HCT116 (cell line): ENCODE data around the gene TCIRG1. TPM values are rescaled to one million over a fixed set of nuclear protein-coding genes. Genes with fewer than 3 reads are reported as not detected.

ENCODE experiments used
- ATAC-seq: fragments of 200-7000 bp; cut with Tn5 transposase; 2 replicates; pipeline ENCODE4 v1.9.1; 2020; ENCODE audit warnings: mild to moderate bottlenecking, moderate library complexity
- BruUV-seq: library from RNA; stranded (reverse); fragments of 400-500 nt; replicated peaks from 2 replicates; lab custom pipeline; 2021; lab: Mats Ljungman, UMichigan
- CTCF ChIA-PET: fragments of 300-600 bp; sonication (Branson Sonifier 250); formaldehyde crosslinking; loops from one replicate; lab custom pipeline; 2021; ENCODE audit warnings: antibody characterized with exemption; lab: Charles Lee
- POLR2A ChIA-PET: fragments of 300-600, 350-600 bp; sonication (Branson Sonifier 250); formaldehyde crosslinking; loops from one replicate; lab custom pipeline; 2021; ENCODE audit warnings: antibody characterized with exemption; lab: Charles Lee
- RAD21 ChIA-PET, 2 experiments: fragments of 300-600 bp; sonication (Branson Sonifier 250); formaldehyde crosslinking; loops; one replicate each; lab custom pipeline; 2023; ENCODE audit warnings: low total read pairs in 2 of 2; ENCODE audit not compliant: uncharacterized antibody in 2 of 2, unreplicated experiment in 2 of 2, low non-redundant PET in 1 of 2; lab: Charles Lee
- DNase-seq: peaks from one replicate; pipeline ENCODE4 v3.0.0-alpha.2; 2010; ENCODE audit warnings: low read depth, low spot score
- H2AFZ ChIP-seq: fragments of 200-600 bp; shearing (Covaris generic), sonication (generic); 2 replicates; pipeline ENCODE4 v1.6.1; 2017; ENCODE audit warnings: low read depth, mixed run types, mixed read lengths, antibody characterized with exemption, low read length; ENCODE audit not compliant: poor library complexity, severe bottlenecking
- H3K27ac ChIP-seq: 2 replicates; pipeline ENCODE4 v1.5.1; 2012; ENCODE audit warnings: low read depth, low read length
- H3K27me3 ChIP-seq: fragments of 200-600 bp; sonication (generic); 2 replicates; pipeline ENCODE4 v1.6.1; 2016; ENCODE audit warnings: mixed run types, low read length, mixed read lengths; ENCODE audit not compliant: insufficient read depth
- H3K36me3 ChIP-seq, 2 experiments: fragments of 200-500 bp in 1 of 2; fragments of 200-600 bp in 1 of 2; sonication (Bioruptor generic) in 1 of 2; sonication (generic) in 1 of 2; 2 replicates each; pipeline versions ENCODE4 v1.5.1 to v1.6.1; 2014 to 2016; ENCODE audit warnings: low read length in 2 of 2, inconsistent platforms in 1 of 2, mixed read lengths in 1 of 2, mixed run types in 1 of 2; ENCODE audit not compliant: insufficient read depth in 2 of 2, control insufficient read depth in 1 of 2
- H3K4me1 ChIP-seq, 2 experiments: fragments of 200-600 bp in 1 of 2; sonication (generic) in 1 of 2; 2 replicates each; pipeline versions ENCODE4 v1.5.1 to v1.6.1; 2012 to 2017; ENCODE audit warnings: low read length in 2 of 2, inconsistent platforms in 1 of 2, mild to moderate bottlenecking in 1 of 2, mixed read lengths in 1 of 2, mixed run types in 1 of 2, moderate library complexity in 1 of 2; ENCODE audit not compliant: insufficient read depth in 2 of 2, control insufficient read depth in 1 of 2
- H3K4me2 ChIP-seq: fragments of 200-600 bp; sonication (generic); 2 replicates; pipeline ENCODE4 v1.6.1; 2017; ENCODE audit warnings: mixed run types, low read length, mixed read lengths
- H3K4me3 ChIP-seq, 2 experiments: fragments of 200-600 bp in 1 of 2; sonication (generic) in 1 of 2; replicated peaks in 1 of 2; 2 replicates each; pipeline ENCODE4 v1.5.1; 2011 to 2016; ENCODE audit warnings: low read length in 2 of 2, control low read depth in 1 of 2, low read depth in 1 of 2, mild to moderate bottlenecking in 1 of 2, mixed read lengths in 1 of 2, mixed run types in 1 of 2
- H3K79me2 ChIP-seq: fragments of 200-600 bp; sonication (generic); 2 replicates; pipeline ENCODE4 v1.6.1; 2017; ENCODE audit warnings: mild to moderate bottlenecking, mixed run types, low read length, moderate library complexity, mixed read lengths; ENCODE audit not compliant: insufficient read depth
- H3K9ac ChIP-seq: fragments of 200-600 bp; sonication (generic); 2 replicates; pipeline ENCODE4 v1.6.1; 2016; ENCODE audit warnings: low read length, mixed read lengths
- H3K9me2 ChIP-seq: fragments of 200-600 bp; sonication (generic), shearing (Covaris generic); 2 replicates; pipeline ENCODE4 v1.6.1; 2017; ENCODE audit warnings: mixed run types, mild to moderate bottlenecking, moderate library complexity; ENCODE audit not compliant: insufficient read depth
- H3K9me3 ChIP-seq, 2 experiments: fragments of 200-500 bp in 1 of 2; fragments of 200-600 bp in 1 of 2; sonication (Bioruptor generic) in 1 of 2; sonication (generic) in 1 of 2; 2 replicates each; pipeline ENCODE4 v1.6.1; 2014 to 2017; ENCODE audit warnings: low read length in 2 of 2, mixed read lengths in 2 of 2, inconsistent platforms in 1 of 2, low read depth in 1 of 2, mild to moderate bottlenecking in 1 of 2, mixed run types in 1 of 2, moderate library complexity in 1 of 2; ENCODE audit not compliant: control insufficient read depth in 1 of 2, insufficient read depth in 1 of 2
- H4K20me1 ChIP-seq: fragments of 200-600 bp; sonication (generic), shearing (Covaris generic); 2 replicates; pipeline ENCODE4 v1.6.1; 2017; ENCODE audit warnings: mixed run types, mild to moderate bottlenecking, moderate library complexity; ENCODE audit not compliant: insufficient read depth
- CEBPB ChIP-seq: IDR thresholded peaks from 2 replicates; pipeline ENCODE4 v1.6.1; 2012; ENCODE audit warnings: low read depth
- ELF1 ChIP-seq: IDR thresholded peaks from 2 replicates; pipeline ENCODE4 v1.6.1; 2012; ENCODE audit warnings: low read depth, borderline replicate concordance
- EZH2 ChIP-seq: fragments of 200-600 bp; sonication (generic); IDR thresholded peaks from 2 replicates; pipeline ENCODE4 v1.6.1; 2017; ENCODE audit warnings: antibody characterized with exemption, mixed run types
- EZH2phosphoT487 ChIP-seq: fragments of 200-600 bp; IDR thresholded peaks from 2 replicates; pipeline ENCODE4 v1.6.1; 2018; ENCODE audit warnings: antibody characterized with exemption, borderline replicate concordance
- FOSL1 ChIP-seq: IDR thresholded peaks from 2 replicates; pipeline ENCODE4 v1.6.1; 2012; ENCODE audit warnings: low read depth
- JUND ChIP-seq: IDR thresholded peaks from 2 replicates; pipeline ENCODE4 v1.6.1; 2012
- MAX ChIP-seq: IDR thresholded peaks from 2 replicates; pipeline ENCODE4 v1.6.1; 2012
- POLR2A ChIP-seq: IDR thresholded peaks from 2 replicates; pipeline ENCODE4 v1.7.0; 2011; ENCODE audit warnings: borderline replicate concordance; ENCODE audit not compliant: insufficient read depth, insufficient read length; ENCODE audit errors: extremely low read depth
- POLR2AphosphoS5 ChIP-seq: IDR thresholded peaks from 2 replicates; pipeline ENCODE4 v1.6.1; 2011; ENCODE audit warnings: mild to moderate bottlenecking, low read depth, low read length, moderate library complexity
- SIN3A ChIP-seq: IDR thresholded peaks from 2 replicates; pipeline ENCODE4 v1.6.1; 2012; ENCODE audit warnings: low read depth
- SP1 ChIP-seq: IDR thresholded peaks from 2 replicates; pipeline ENCODE4 v1.6.1; 2012; ENCODE audit warnings: low read depth
- SRF ChIP-seq: IDR thresholded peaks from 2 replicates; pipeline ENCODE4 v1.6.1; 2012; ENCODE audit warnings: low read depth
- TCF7L2 ChIP-seq: IDR thresholded peaks from 2 replicates; pipeline ENCODE4 v1.7.0; 2011; ENCODE audit warnings: borderline replicate concordance, inconsistent platforms; ENCODE audit not compliant: insufficient read depth, insufficient read length; ENCODE audit errors: extremely low read depth
- ZFX ChIP-seq: fragments of 450-650 bp; IDR thresholded peaks from 2 replicates; pipeline ENCODE4 v1.6.1; 2017
- ZNF274 ChIP-seq: fragments of 200-500 bp; sonication (Bioruptor generic); IDR thresholded peaks from 2 replicates; pipeline ENCODE4 v1.6.1; 2014; ENCODE audit warnings: mild to moderate bottlenecking, low read depth, low read length, inconsistent platforms
- intact Hi-C: fragments of 100-400 bp; cut with micrococcal nuclease; formaldehyde crosslinking; loops from 2 replicates; pipeline ENCODE4 v1.10.0; 2022
- total RNA-seq: library from RNA; stranded (reverse); gene quantifications from one replicate; pipeline ENCODE4 v1.2.1, GENCODE V29; 2021; ENCODE audit not compliant: unreplicated experiment
- TF ChIP-seq, protein P1 (sequence below), 3 experiments: fragments of 200-600 bp in 1 of 3; sonication (generic) in 1 of 3; IDR thresholded peaks in 2 of 3; conservative IDR thresholded peaks in 1 of 3; 2 replicates each; pipeline ENCODE4 v1.5.1; 2012 to 2017; ENCODE audit warnings: low read depth in 2 of 3, low read length in 2 of 3, antibody characterized with exemption in 1 of 3, borderline replicate concordance in 1 of 3, control low read depth in 1 of 3, mild to moderate bottlenecking in 1 of 3, mixed read lengths in 1 of 3, mixed run types in 1 of 3, moderate library complexity in 1 of 3; ENCODE audit not compliant: insufficient read depth in 1 of 3

Gene TCIRG1
- total RNA-seq, 1 experiment from 2014 or later = 101 TPM

- ATAC-seq = no peak
- H3K9me2 ChIP-seq = no peaks in the 10 kb centered on the region
- H3K27me3 ChIP-seq = no peaks in the 10 kb centered on the region
- ChIA-PET POLR2A (no interaction called here), RAD21 (no interaction called here), CTCF (no interaction called here)
- H3K36me3 ChIP-seq = no peaks in the 10 kb centered on the region
- no peaks in the 10 kb centered on the region for H3K9me3 ChIP-seq
- no peak overlapping the region for H2AFZ ChIP-seq
- H4K20me1 ChIP-seq = no peaks in the 10 kb centered on the region
- H3K4me2 ChIP-seq = peak overlapping the region; percentile 70
- TF ChIP-seq MAX = no peak
- no peak for TF ChIP-seq JUND
- TF ChIP-seq POLR2AphosphoS5 = no peak; the same call in 1 of the 2 replicates
- TF ChIP-seq EZH2phosphoT487 = no peak
- TF ChIP-seq, protein P1, sequence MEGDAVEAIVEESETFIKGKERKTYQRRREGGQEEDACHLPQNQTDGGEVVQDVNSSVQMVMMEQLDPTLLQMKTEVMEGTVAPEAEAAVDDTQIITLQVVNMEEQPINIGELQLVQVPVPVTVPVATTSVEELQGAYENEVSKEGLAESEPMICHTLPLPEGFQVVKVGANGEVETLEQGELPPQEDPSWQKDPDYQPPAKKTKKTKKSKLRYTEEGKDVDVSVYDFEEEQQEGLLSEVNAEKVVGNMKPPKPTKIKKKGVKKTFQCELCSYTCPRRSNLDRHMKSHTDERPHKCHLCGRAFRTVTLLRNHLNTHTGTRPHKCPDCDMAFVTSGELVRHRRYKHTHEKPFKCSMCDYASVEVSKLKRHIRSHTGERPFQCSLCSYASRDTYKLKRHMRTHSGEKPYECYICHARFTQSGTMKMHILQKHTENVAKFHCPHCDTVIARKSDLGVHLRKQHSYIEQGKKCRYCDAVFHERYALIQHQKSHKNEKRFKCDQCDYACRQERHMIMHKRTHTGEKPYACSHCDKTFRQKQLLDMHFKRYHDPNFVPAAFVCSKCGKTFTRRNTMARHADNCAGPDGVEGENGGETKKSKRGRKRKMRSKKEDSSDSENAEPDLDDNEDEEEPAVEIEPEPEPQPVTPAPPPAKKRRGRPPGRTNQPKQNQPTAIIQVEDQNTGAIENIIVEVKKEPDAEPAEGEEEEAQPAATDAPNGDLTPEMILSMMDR (IDR thresholded peaks at IDR 0.05 in 2 of 3, conservative IDR thresholded peaks at IDR 0.05 in 1 of 3; ENCODE audit: borderline replicate concordance in 1 of 3, insufficient read depth in 1 of 3, low read depth in 2 of 3, low read length in 2 of 3) = no peak
- TF ChIP-seq ZNF274 = no peak
- no peak for TF ChIP-seq SIN3A
- no peak for TF ChIP-seq SP1
- no peak for TF ChIP-seq TCF7L2
- no peak for TF ChIP-seq FOSL1
- TF ChIP-seq CEBPB = no peak
- TF ChIP-seq ELF1 = no peak
- TF ChIP-seq EZH2 = no peak
- TF ChIP-seq POLR2A = no peak
- no peak for TF ChIP-seq ZFX
- TF ChIP-seq SRF = no peak
- DNase-seq = no peak
- H3K4me1 ChIP-seq = peaks cover 71 to 84% of the 10 kb centered on the region in 2 experiments
- intact Hi-C loops = no loop called here
- no peak overlapping the region for H3K4me3 ChIP-seq
- peak overlapping the region; percentile 52; the same call in 1 of the 2 replicates for H3K27ac ChIP-seq
- H3K9ac ChIP-seq = peak overlapping the region; percentile 45
- peaks cover 5% of the 10 kb centered on the region; the same call in 1 of the 2 replicates for H3K79me2 ChIP-seq
- no TSS peak for BruUV-seq
Measured at GRCh38 chr11:68016904-68017817, 21.7 kb upstream of the TCIRG1 start.
